GM19193 (cell line): ENCODE measurements around the gene KATNB1.

Experiments
- POLR2A ChIP-seq: IDR thresholded peaks from 4 replicates; pipeline ENCODE4 v1.6.1; 2011; ENCODE audit not compliant: insufficient read depth, insufficient read length; ENCODE audit errors: extremely low read depth

The KATNB1 gene

GRCh38 chr16:57775661-57776469, 40.3 kb downstream of the KATNB1 start:
- TF ChIP-seq POLR2A, result no peak

- TF ChIP-seq POLR2A, result no peak
Observed at GRCh38 chr16:57778658-57779057, 43.1 kb downstream of the KATNB1 start.

GRCh38 chr16:57781349-57781740, 45.8 kb downstream of the KATNB1 start:
- no peak for TF ChIP-seq POLR2A

- no peak for TF ChIP-seq POLR2A
Observed at GRCh38 chr16:57781741-57782606, 46.4 kb downstream of the KATNB1 start.

GRCh38 chr16:57783116-57783515, 47.5 kb downstream of the KATNB1 start:
- no peak for TF ChIP-seq POLR2A

- TF ChIP-seq POLR2A, result no peak
Observed at GRCh38 chr16:57783883-57784282, 48.3 kb downstream of the KATNB1 start.

- no peak for TF ChIP-seq POLR2A
Observed at GRCh38 chr16:57784334-57784733, 48.8 kb downstream of the KATNB1 start.

- no peak for TF ChIP-seq POLR2A
Observed at GRCh38 chr16:57785385-57785784, 49.8 kb downstream of the KATNB1 start.

GRCh38 chr16:57785924-57786323, 50.4 kb downstream of the KATNB1 start:
- no peak for TF ChIP-seq POLR2A

- TF ChIP-seq POLR2A, result no peak
Observed at GRCh38 chr16:57786632-57787518, 51.3 kb downstream of the KATNB1 start.

GRCh38 chr16:57787519-57787905, 51.9 kb downstream of the KATNB1 start:
- TF ChIP-seq POLR2A, result no peak

- TF ChIP-seq POLR2A, result no peak
Observed at GRCh38 chr16:57788252-57788841, 52.8 kb downstream of the KATNB1 start.

GRCh38 chr16:57788951-57789350, 53.4 kb downstream of the KATNB1 start:
- TF ChIP-seq POLR2A, result no peak

GRCh38 chr16:57791195-57791892, 55.8 kb downstream of the KATNB1 start:
- no peak for TF ChIP-seq POLR2A
